NCI-H2081 treated with DMSO at 0.1 percent for 48 hours (cell line): ENCODE results near the gene CFAP46.
"Not testable (repeated sequence)": the region's sequence is repeated elsewhere in the genome, so short reads cannot be mapped to it uniquely, and the experiment has no call there.

Experiments
- DNase-seq: peaks from one replicate; lab custom pipeline; 2025; lab: John Stamatoyannopoulos, UW

The CFAP46 gene

GRCh38 chr10:132804785-132805426, 137.5 kb downstream of the CFAP46 start:
- no peak for DNase-seq

- DNase-seq: no peak
These were observed 138.1 kb downstream of the CFAP46 start for GRCh38 chr10:132804287-132804686.

GRCh38 chr10:132803416-132804210, 138.8 kb downstream of the CFAP46 start:
- DNase-seq: no peak

DNA sequence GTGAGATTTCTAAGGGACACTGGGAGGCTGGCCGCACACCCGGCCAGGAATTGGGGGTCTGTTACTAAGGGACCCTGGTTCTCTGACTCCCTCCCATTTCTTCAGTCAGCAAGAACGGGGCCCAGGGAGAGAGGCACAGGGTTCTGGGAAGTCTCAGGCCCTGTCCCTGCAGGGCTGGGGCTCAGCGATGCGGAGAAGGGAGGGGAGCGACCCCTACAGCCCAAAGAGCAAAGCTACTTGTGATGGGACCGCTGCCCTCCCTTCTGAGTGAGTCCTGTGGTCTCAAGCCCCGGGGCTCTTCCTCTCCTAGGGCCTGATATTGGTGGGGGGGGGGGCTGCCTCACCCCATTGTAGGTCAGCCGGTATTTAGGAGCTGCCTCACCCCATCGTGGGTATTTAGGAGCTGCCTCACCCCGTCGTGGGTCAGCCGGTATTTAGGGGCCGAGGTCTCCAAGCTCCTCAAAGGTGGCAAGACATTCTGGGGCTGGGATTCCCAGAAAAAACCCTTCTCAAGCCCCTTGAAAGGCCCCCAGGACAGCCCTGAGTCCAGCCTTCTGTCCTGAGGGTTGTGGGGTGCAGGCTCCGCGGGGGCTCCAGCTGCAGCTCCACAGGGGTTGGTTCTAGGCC, 139.6 kb downstream of the CFAP46 start:
- DNase-seq: no peak

DNA sequence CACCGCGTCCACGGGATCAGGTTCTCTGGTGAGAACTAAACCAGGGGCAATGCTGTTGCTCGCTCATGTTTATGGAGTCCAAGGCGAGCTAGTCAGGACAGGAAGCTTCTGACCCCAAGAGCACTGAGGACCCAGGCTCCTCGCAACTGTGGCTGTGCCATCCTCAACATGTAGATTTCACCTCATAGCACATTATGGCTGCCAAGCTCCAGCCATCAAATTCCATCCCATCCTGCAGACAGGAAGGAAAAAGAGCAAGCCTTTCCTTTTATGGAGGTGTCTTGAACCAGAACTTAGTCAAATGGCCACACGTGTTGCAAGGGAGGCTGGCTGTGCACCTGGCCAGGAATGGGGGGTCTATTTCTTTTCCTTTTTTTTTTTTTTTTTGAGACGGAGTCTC, 140.3 kb downstream of the CFAP46 start:
- DNase-seq: no peak

DNA sequence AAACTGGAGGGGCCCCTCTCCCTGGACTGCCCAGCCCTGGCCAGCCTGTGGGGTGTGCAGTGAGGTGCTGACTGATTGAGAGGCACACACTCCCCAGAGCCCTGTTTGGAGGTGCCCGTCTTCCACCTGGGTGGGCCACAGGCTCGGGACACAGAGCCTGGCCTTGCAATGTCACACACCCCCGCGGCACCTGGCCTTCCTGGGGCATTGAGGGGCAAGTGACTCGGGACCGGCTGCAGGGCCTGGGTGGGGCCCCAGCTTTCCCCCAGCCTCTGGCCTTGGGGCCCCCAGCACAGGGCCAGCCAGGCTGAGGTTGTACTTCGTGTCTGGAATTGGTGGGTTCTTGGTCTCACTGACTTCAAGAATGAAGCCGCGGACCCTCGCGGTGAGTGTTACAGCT, 142.5 kb downstream of the CFAP46 start:
- no peak for DNase-seq

DNA sequence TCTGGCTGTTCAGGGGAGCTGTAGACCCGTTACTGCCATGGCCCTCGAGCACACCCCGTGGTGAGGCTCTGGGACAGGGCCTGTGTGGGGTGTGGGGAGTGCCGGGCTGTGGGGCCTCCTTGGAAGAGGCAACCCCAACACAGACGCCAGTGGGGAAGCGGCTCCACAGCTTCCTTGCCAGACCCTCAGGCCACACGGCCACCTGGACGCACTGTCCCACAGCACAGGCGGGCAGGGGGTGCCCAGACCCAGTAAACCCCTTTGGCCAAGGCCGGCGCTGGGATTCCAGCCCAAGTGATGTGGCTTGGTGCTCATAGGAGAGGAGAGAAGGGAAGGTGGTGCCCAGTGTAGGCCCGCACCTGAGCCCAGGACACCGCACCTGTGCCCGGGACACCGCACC, 143.5 kb downstream of the CFAP46 start:
- DNase-seq: no peak

- DNase-seq: no peak
These were observed 144.0 kb downstream of the CFAP46 start for GRCh38 chr10:132798403-132798802.

- not testable (repeated sequence) for DNase-seq
These were observed 144.4 kb downstream of the CFAP46 start for GRCh38 chr10:132797986-132798385.

DNA sequence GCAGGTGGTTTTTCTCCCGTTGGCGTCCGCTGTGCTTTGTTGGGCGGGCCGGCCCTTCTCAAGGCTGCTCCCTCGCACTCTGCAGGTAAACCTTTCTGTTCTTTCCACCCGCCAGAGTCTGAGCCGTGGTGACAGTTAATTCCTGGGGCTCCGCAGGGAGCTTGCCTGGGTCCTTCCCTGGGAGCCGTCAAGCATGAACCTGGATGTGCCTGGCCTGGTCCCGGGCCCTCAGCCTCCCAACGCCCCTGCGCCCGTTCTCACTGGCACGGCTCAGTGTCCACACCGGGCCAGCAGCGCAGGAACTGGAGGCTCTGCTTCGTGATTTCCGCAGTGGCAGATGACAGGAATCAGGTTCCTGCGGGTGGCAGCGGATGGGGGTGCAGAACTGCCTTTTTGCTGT, 145.5 kb downstream of the CFAP46 start:
- no peak for DNase-seq

DNA sequence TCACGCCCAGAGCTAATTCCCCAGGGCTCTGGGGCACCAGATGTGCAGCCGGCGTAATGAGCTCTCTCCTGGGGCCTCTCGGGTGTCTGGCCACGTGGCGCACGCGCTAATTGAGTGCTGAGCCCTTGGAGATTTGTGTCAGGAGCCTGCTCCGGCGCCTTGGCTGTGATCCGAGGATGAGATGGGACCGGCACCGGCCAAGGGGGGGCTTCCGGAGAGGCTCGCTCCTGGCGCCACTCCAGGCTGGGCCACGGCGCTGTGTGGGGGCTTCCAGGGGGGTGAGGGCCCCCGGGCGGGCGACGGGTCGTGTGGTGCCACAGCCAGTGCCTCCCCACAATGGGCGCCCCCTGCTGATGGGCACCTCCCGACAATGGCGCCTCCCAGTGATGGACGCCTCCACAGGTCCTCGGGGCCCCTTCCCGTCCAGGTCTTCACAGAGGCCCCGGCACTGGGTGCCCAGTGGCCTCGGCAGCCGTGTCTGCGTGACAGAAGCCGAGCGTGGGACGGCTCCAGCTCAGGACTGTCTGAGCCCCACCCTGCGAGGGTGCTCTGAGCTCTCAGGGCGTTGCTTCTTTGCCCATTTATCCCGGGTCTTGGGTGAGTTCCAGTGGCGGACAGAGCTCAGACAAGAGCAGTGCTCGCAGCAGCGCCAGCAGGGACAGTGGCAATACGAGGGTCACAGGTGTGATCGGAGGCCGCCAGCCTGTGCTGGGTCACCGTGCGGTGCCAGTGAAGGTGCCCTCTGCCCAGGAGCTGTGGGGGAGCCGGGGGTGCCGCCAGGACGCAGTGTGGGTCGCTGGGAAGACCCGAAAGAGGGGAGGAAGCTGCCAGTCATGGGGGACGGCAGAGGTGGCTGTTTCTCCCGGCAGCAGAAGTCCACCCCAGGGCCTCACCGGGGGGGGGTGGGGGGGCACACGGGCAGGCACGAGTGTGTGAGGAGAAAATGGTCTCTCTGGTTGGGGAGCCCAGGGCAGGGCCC, 148.2 kb downstream of the CFAP46 start:
- no peak for DNase-seq

GRCh38 chr10:132793213-132793612, 149.2 kb downstream of the CFAP46 start:
- DNase-seq: no peak

DNA sequence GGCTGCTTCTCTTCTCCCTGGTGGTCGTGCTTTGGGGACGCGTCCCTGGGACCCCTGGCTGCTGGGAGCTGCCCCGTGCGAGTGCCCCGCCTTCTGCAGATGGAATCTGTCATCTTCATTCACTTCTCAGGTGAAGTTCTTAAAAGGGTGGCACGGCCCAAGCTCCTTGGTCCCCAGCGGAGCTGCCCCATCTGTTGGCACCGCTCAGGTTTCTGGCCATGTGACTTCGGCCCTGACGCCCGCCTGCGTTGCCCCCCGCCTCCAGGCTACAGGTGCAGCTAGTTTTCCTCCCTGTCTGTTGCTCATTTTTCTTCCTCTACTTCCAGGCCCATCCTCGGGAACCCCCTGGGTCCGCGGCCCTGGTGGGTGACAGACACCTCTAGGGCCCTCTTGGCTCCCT, 149.6 kb downstream of the CFAP46 start:
- no peak for DNase-seq

DNA sequence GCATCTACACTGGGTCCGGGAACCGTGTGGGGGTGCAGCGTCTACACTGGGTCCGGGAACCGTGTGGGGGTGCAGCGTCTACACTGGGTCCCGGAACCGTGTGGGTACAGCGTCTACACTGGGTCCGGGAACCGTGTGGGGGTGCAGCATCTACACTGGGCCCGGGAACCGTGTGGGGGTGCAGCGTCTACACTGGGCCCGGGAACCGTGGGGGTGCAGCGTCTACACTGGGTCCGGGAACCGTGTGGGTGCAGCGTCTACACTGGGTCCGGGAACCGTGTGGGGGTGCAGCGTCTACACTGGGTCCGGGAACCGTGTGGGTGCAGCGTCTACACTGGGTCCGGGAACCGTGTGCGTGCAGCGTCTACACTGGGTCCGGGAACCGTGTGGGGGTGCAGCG, 150.3 kb downstream of the CFAP46 start:
- not testable (repeated sequence) for DNase-seq

DNA sequence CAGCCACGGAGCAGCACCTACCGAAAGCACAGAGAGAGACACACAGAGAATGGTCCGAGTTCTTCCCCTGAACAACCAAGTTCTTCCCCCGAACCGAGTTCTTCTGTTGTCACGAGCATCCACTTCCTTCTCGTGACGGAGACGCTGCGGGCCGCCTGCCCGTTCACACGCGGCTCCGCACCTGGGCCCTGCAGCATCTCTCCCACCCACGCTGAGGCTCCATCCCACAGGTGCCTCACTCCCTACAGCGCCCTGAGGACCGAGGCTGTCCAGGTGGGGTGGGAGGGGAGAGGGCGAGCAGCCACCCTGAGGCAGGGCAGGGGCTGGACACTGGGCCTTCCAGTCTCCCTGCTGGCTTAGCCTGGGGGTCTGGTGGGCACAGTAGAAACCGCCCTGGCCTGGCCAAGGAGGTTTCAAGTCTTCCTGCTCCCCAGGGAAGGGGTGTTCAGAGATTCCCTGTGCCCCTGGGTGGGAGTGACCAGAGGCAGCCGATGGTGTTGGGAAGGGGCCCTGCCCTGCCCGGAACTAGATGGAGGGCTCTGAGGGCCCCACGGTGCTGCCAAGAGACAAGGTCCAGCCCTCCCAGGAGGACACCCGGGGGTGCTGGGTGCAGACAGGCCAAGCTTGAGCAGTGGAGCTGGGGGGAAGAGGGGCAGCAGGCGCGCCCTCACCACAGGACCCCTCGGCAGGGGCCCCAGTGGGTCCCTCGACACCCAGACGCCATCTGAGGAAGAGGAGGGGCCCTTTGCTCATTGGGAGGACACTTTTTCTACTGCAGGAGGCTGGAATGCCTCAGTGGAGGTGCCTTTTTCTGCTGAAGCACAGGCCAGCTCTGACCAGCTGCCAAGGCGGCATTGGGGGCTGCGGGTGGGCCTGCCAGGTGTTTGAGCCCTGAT, 151.2 kb downstream of the CFAP46 start:
- DNase-seq: no peak

- no peak for DNase-seq
These were observed 151.9 kb downstream of the CFAP46 start for GRCh38 chr10:132790470-132790869.

GRCh38 chr10:132789659-132790148, 152.7 kb downstream of the CFAP46 start:
- DNase-seq: no peak

DNA sequence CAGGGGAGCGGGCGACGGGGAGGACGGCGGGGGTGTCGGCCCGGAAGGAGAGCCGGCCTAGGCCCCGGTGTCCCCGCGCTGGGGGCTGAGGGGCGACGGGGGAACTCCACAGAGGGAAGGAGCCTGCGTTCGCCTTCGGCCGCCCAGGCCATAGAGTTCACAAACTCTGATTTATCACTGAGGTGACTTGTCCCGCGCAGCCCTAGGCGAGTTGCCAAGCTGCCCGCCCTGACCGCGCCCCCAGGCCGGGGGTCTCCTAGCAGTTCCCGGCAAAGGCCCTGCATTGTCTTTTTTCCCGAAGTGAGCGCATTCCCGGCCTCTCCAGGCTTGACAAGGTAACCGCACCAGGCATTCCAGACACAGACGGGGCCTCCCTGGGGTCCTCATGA, 153.5 kb downstream of the CFAP46 start:
- no peak for DNase-seq

DNA sequence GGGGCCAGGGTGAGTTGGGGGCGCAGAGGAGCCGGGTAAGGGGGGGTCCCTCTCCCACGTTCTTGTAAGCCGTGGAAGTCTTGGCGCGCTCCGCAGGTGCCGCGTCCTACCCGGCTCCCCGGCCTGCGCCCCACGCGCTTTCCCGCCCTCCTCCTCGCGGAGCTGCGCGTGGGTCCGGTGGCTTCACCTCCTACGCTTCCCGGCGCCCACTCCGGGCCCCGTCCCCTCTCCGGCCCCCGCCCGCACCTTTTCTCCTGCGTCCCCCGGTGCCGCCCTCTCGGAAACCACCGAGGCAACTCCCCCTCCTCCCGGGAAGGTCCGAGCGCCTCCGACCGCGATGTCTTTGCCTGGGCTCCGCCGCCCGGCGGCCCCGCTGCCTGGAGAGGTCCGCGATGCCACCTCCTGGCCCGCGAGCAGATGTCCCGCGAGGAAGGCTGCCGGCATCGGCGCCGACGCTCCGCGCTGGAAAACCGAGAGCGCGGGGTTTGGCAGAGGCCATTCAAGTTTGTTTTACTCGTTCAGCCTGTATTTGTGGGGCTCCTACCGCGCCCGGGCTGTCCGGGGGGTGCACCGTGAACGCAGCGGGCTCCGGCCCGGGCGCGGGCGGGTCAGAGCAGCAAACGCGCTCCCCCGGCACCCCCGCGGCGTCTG, 154.1 kb downstream of the CFAP46 start:
- no peak for DNase-seq

- DNase-seq: no peak
These were observed 154.7 kb downstream of the CFAP46 start for GRCh38 chr10:132787495-132788179.
